HepG2 (cell line): ENCODE measurements around the gene MBD3L5. TPM values are rescaled to one million over a fixed set of nuclear protein-coding genes. Genes with fewer than 3 reads are reported as not detected.
A peak's percentile ranks its signal among the peaks of the same experiment; 100 is the strongest.

Experiments
- BCL6 ChIP-seq: IDR thresholded peaks from 2 replicates; pipeline ENCODE4 v1.6.1; 2016; ENCODE audit warnings: missing genetic modification reagents, missing compliant biosample characterization
- CREB1 ChIP-seq, 2 experiments: fragments of 450-650 bp in 1 of 2; IDR thresholded peaks; 2 replicates each; pipeline ENCODE4 v1.6.1; 2016 to 2017; ENCODE audit warnings: control low read depth in 1 of 2, mild to moderate bottlenecking in 1 of 2, missing compliant biosample characterization in 1 of 2, missing genetic modification characterization in 1 of 2
- CTCF ChIP-seq: sonication (generic); formaldehyde crosslinking; IDR thresholded peaks from 2 replicates; pipeline ENCODE4 v1.5.0; 2020; ENCODE audit warnings: mild to moderate bottlenecking, missing genetic modification reagents, moderate library complexity
- E2F2 ChIP-seq: sonication (generic); formaldehyde crosslinking; IDR thresholded peaks from 2 replicates; pipeline ENCODE4 v1.4.0; 2020; ENCODE audit warnings: missing genetic modification reagents, borderline replicate concordance
- FOSL2 ChIP-seq: sonication (generic); formaldehyde crosslinking; IDR thresholded peaks from 2 replicates; pipeline ENCODE4 v1.4.0; 2020; ENCODE audit warnings: missing genetic modification reagents
- GZF1 ChIP-seq: sonication (generic); formaldehyde crosslinking; IDR thresholded peaks from 2 replicates; pipeline ENCODE4 v1.5.1; 2020; ENCODE audit warnings: mild to moderate bottlenecking, missing genetic modification reagents
- HMG20B ChIP-seq: conservative IDR thresholded peaks from 2 replicates; pipeline ENCODE4 v1.6.1; 2016; ENCODE audit warnings: missing genetic modification reagents, missing compliant biosample characterization
- HOXA5 ChIP-seq: sonication (generic); formaldehyde crosslinking; IDR thresholded peaks from 2 replicates; pipeline ENCODE4 v1.4.0; 2020; ENCODE audit warnings: missing genetic modification reagents
- KAT2B ChIP-seq: fragments of 150-350 bp; IDR thresholded peaks from 2 replicates; pipeline ENCODE4 v1.6.1; 2014; ENCODE audit warnings: low read depth, low read length, borderline replicate concordance
- MBD4 ChIP-seq: IDR thresholded peaks from 2 replicates; pipeline ENCODE4 v1.6.1; 2012; ENCODE audit warnings: low read length, inconsistent platforms, borderline replicate concordance
- PPARG ChIP-seq: conservative IDR thresholded peaks from 2 replicates; pipeline ENCODE4 v1.6.1; 2016; ENCODE audit warnings: missing biosample characterization, missing genetic modification reagents
- RNF219 ChIP-seq: sonication (generic); formaldehyde crosslinking; IDR thresholded peaks from 2 replicates; pipeline ENCODE4 v1.5.0; 2020; ENCODE audit warnings: mild to moderate bottlenecking, missing genetic modification reagents
- SETDB1 ChIP-seq: sonication (generic); formaldehyde crosslinking; IDR thresholded peaks from 2 replicates; pipeline ENCODE4 v1.5.1; 2020; ENCODE audit warnings: missing genetic modification reagents, mild to moderate bottlenecking, borderline replicate concordance
- ZBTB26 ChIP-seq: IDR thresholded peaks from 2 replicates; pipeline ENCODE4 v1.6.1; 2016; ENCODE audit warnings: missing compliant biosample characterization, missing genetic modification reagents, borderline replicate concordance
- ZFP1 ChIP-seq: IDR thresholded peaks from 2 replicates; pipeline ENCODE4 v1.6.1; 2016
- ZFP82 ChIP-seq: sonication (generic); formaldehyde crosslinking; IDR thresholded peaks from 2 replicates; pipeline ENCODE4 v1.5.1; 2020; ENCODE audit warnings: mild to moderate bottlenecking, missing genetic modification reagents, borderline replicate concordance
- ZNF180 ChIP-seq: sonication (generic); formaldehyde crosslinking; IDR thresholded peaks from 2 replicates; pipeline ENCODE4 v1.4.0; 2020; ENCODE audit warnings: low read depth, missing genetic modification reagents, borderline replicate concordance
- ZNF280D ChIP-seq: sonication (generic); formaldehyde crosslinking; IDR thresholded peaks from 2 replicates; pipeline ENCODE4 v1.5.1; 2020; ENCODE audit warnings: mild to moderate bottlenecking, missing genetic modification reagents
- ZNF44 ChIP-seq: sonication (generic); formaldehyde crosslinking; IDR thresholded peaks from 2 replicates; pipeline ENCODE4 v1.5.1; 2020; ENCODE audit warnings: mild to moderate bottlenecking, missing genetic modification reagents
- polyA plus RNA-seq, 8 experiments: library from polyadenylated mRNA; depleted of rRNA in 3 of 8; stranded (reverse) in 7 of 8; unstranded in 1 of 8; fragments of >200 nt; fragmentation: Illumina TruSeq in 4 of 8; extraction: Trizol in 4 of 8; gene quantifications; 2 replicates each; pipeline versions ENCODE4 v1.2.1 to v1.2.3, GENCODE V29; 2011 to 2016; ENCODE audit warnings: low read depth in 4 of 8, missing spikeins in 1 of 8, mixed read lengths in 1 of 8; ENCODE audit not compliant: insufficient read depth in 1 of 8
- total RNA-seq, 5 experiments: library from RNA; depleted of rRNA; stranded (reverse); fragments of >200 nt; fragmentation: Illumina TruSeq; extraction: Trizol; gene quantifications; 2 replicates each; pipeline ENCODE4 v1.2.3, GENCODE V29; 2016; ENCODE audit warnings: low read depth in 1 of 5

MBD3L5 gene
- total and polyA plus RNA-seq, 2 of the 13 experiments (the other 11 are each of a cell fraction or from before 2014, with no cell fraction given): not detected

GRCh38 chr19:7069042-7069903 is 38.9 kb downstream of the MBD3L5 start, which contains the start of gene ZNF557 (continued):
- no peak for TF ChIP-seq SETDB1 (CRISPR knock-in tag)
- no peak; the same call in 1 of the 2 replicates for TF ChIP-seq HOXA5 (CRISPR knock-in tag)
- TF ChIP-seq ZNF180: no peak
- no peak; the same call in 1 of the 2 replicates for TF ChIP-seq ZBTB26 (CRISPR knock-in tag)
- no peak for TF ChIP-seq GZF1 (CRISPR knock-in tag)
- peak; percentile 22; the same call in 1 of the 2 replicates for TF ChIP-seq BCL6
- no peak for TF ChIP-seq CTCF (CRISPR knock-in tag)
- TF ChIP-seq ZFP82: no peak
- peak; percentile 51; the same call in 1 of the 2 replicates for TF ChIP-seq ZNF44 (CRISPR knock-in tag)
- no peak for TF ChIP-seq ZNF280D (CRISPR knock-in tag)
- no peak for TF ChIP-seq CREB1 (IDR thresholded peaks at IDR 0.05)
- no peak for TF ChIP-seq CREB1 (CRISPR knock-in tag; IDR thresholded peaks at IDR 0.05)
- no peak; the same call in 1 of the 2 replicates for TF ChIP-seq E2F2 (CRISPR knock-in tag)
- TF ChIP-seq PPARG (CRISPR knock-in tag): no peak
- TF ChIP-seq ZFP1 (CRISPR knock-in tag): no peak
- no peak for TF ChIP-seq MBD4
- TF ChIP-seq FOSL2: no peak
- no peak for TF ChIP-seq RNF219 (CRISPR knock-in tag)
- no peak for TF ChIP-seq KAT2B
- no peak for TF ChIP-seq HMG20B (CRISPR knock-in tag)
